ENCODE results near the gene MOB4.

MOB4 gene

DNA sequence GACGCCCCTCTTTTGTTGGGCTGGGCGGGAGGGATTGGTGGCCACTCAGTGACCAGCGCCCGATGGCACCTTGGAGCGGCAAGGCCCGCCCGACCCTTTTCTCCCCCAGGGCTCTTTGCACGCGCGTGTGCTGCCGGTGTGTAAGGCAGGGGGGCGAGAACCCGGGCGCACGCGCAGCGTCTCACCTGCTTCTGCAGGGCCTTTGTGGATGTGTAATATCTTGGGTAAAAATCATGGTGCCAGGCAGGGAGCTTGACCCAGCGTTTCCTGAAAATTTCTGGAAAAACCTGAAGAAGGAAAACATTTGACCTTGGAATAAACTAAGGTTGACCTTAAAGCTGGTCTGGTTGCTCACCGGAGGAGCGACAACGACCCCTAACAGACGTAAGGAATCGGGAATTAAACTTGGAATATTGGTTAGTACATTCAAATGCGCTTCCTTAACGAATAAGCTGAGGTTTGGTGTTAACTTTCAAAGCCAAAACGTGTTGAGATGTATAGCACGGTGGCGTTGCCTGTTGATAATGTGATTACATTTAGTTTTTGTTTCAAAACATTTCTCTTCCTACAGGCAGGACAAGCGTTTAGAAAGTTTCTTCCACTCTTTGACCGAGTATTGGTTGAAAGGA lies 15.2 kb upstream of the MOB4 start:
- DNase-seq (ENCODE audit: low read depth, low spot score) = no peak

DNA sequence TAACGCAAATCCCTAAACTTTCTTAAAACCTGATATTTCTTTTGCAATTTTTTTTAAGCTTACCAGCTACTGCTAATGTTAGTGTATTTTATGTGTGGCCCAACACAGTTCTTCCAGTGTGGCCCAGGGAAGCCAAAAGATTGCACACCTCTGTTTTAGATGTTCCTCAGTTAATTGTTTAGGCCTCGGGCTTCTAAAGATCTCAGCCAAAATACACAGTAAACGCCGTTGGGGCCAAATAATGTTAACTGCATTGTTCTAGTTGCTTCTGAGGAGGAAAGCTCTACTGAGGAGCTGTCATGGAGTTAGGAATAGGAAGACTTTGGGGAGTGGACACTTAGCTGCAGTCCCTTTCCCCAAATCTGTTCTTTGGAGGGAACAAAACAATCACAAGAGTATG lies 13.7 kb upstream of the MOB4 start:
- no peaks in the 10 kb centered on the region for H3K27me3 ChIP-seq (ENCODE audit: insufficient read depth, insufficient read length)
- no peaks in the 10 kb centered on the region for H3K4me1 ChIP-seq (ENCODE audit: insufficient read depth, insufficient read length)
- peak overlapping the region; percentile 65 for H3K9ac ChIP-seq (ENCODE audit: insufficient read length, low read depth)
- peak overlapping the region; percentile 94 for H3K4me3 ChIP-seq (ENCODE audit: insufficient read length, low read depth)
- H3K9me3 ChIP-seq (ENCODE audit: insufficient read depth, low read length) = no peaks in the 10 kb centered on the region
- TF ChIP-seq SUZ12 (IDR thresholded peaks at IDR 0.05; ENCODE audit: extremely low read depth, insufficient read depth, insufficient read length) (no peak), ZNF274 (IDR thresholded peaks at IDR 0.05; ENCODE audit: low read depth, low read length) (no peak), YY1 (IDR thresholded peaks at IDR 0.05; ENCODE audit: insufficient read depth, insufficient read length) (no peak)
- DNase-seq (ENCODE audit: low read depth, low spot score) = no peak
- peaks cover 84% of the 10 kb centered on the region for H3K36me3 ChIP-seq (ENCODE audit: insufficient read depth, insufficient read length, low read length)

More for the DNA sequence above, 15.2 kb upstream of the MOB4 start:
- Histone ChIP-seq H3K27me3 (ENCODE audit: insufficient read depth, insufficient read length) (no peaks in the 10 kb centered on the region), H3K9ac (ENCODE audit: insufficient read length, low read depth) (peak overlapping the region; percentile 98), H3K36me3 (ENCODE audit: insufficient read depth, insufficient read length, low read length) (peaks cover 87% of the 10 kb centered on the region), H3K9me3 (ENCODE audit: insufficient read depth, low read length) (no peaks in the 10 kb centered on the region), H3K4me1 (ENCODE audit: insufficient read depth, insufficient read length) (no peaks in the 10 kb centered on the region), H3K4me3 (ENCODE audit: insufficient read length, low read depth) (peak overlapping the region; percentile 94)
- no peak for TF ChIP-seq YY1 (IDR thresholded peaks at IDR 0.05; ENCODE audit: insufficient read depth, insufficient read length)
- TF ChIP-seq ZNF274 (IDR thresholded peaks at IDR 0.05; ENCODE audit: low read depth, low read length) = no peak
- TF ChIP-seq SUZ12 (IDR thresholded peaks at IDR 0.05; ENCODE audit: extremely low read depth, insufficient read depth, insufficient read length) = no peak

DNA sequence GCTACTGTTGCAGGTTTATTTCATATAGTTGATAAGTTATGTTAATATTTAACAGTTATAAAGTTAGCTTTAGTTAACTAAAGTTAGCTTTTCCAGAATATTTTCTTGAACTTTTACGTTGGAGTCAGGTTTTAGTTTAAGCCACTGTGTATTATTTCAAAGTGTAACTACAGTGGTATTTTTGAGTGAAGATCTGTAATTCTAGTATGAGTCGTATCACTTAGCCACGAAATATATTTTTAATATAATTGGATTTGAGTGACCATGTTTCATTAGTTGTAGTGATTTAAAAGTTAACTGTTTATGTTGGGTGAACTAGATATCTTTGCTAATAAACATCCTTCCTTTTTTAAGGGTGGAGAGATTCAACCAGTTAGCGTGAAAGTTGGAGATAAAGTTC lies 13.2 kb upstream of the MOB4 start:
- Histone ChIP-seq H3K27me3 (ENCODE audit: insufficient read depth, insufficient read length) (no peaks in the 10 kb centered on the region), H3K9me3 (ENCODE audit: insufficient read depth, low read length) (no peaks in the 10 kb centered on the region), H3K4me1 (ENCODE audit: insufficient read depth, insufficient read length) (no peaks in the 10 kb centered on the region), H3K36me3 (ENCODE audit: insufficient read depth, insufficient read length, low read length) (peaks cover 79% of the 10 kb centered on the region), H3K9ac (ENCODE audit: insufficient read length, low read depth) (no peak overlapping the region), H3K4me3 (ENCODE audit: insufficient read length, low read depth) (peak overlapping the region; percentile 94)
- DNase-seq (ENCODE audit: low read depth, low spot score) = no peak
- TF ChIP-seq SUZ12 (IDR thresholded peaks at IDR 0.05; ENCODE audit: extremely low read depth, insufficient read depth, insufficient read length) (no peak), YY1 (IDR thresholded peaks at IDR 0.05; ENCODE audit: insufficient read depth, insufficient read length) (no peak), ZNF274 (IDR thresholded peaks at IDR 0.05; ENCODE audit: low read depth, low read length) (no peak)

DNA sequence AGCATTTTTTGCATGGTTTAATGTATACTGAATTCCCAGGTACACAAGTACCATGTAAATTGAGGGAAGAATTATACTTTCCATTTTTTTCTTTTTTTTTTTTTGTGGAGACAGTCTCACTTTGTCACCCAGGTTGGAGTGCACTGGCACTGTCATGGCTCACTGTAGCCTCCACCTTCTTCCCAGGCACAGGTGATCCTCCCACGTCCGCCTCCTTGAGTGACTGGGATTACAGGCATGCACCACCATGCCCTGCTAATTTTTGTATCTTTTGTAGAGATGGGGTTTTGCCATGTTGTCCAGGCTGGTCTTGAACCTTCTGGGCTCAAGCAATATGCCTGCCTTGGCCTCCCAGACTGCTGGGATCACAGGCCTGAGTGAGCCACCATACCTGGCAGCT lies 11.9 kb upstream of the MOB4 start:
- Histone ChIP-seq H3K9me3 (ENCODE audit: insufficient read depth, low read length) (no peaks in the 10 kb centered on the region), H3K36me3 (ENCODE audit: insufficient read depth, insufficient read length, low read length) (peaks cover 71% of the 10 kb centered on the region), H3K27me3 (ENCODE audit: insufficient read depth, insufficient read length) (no peaks in the 10 kb centered on the region), H3K4me1 (ENCODE audit: insufficient read depth, insufficient read length) (no peaks in the 10 kb centered on the region), H3K4me3 (ENCODE audit: insufficient read length, low read depth) (no peak overlapping the region), H3K9ac (ENCODE audit: insufficient read length, low read depth) (no peak overlapping the region)
- no peak for DNase-seq (ENCODE audit: low read depth, low spot score)
- TF ChIP-seq YY1 (IDR thresholded peaks at IDR 0.05; ENCODE audit: insufficient read depth, insufficient read length) = no peak
- no peak for TF ChIP-seq ZNF274 (IDR thresholded peaks at IDR 0.05; ENCODE audit: low read depth, low read length)
- no peak for TF ChIP-seq SUZ12 (IDR thresholded peaks at IDR 0.05; ENCODE audit: extremely low read depth, insufficient read depth, insufficient read length)

DNA sequence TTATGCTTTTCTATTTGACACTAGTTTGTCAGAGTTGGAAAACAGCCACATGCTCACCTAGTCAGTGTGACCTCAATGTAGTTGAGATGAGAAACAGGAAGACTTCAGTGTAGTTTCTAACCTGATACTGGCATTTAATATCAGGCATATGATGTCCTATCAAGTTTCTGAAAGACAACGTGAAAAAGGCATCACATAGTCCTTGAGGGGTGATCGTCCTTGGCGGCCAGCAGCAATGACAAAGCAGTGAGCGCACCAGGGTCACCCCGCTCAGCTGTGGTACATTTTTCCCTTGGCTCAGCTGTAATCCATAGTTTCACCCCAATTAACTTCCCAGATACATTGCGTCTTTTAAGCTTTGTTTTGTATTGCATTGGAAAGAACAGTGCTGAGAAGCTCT lies 11.4 kb upstream of the MOB4 start:
- Histone ChIP-seq H3K9ac (ENCODE audit: insufficient read length, low read depth) (no peak overlapping the region), H3K27me3 (ENCODE audit: insufficient read depth, insufficient read length) (no peaks in the 10 kb centered on the region), H3K9me3 (ENCODE audit: insufficient read depth, low read length) (no peaks in the 10 kb centered on the region), H3K4me3 (ENCODE audit: insufficient read length, low read depth) (no peak overlapping the region), H3K36me3 (ENCODE audit: insufficient read depth, insufficient read length, low read length) (peaks cover 70% of the 10 kb centered on the region), H3K4me1 (ENCODE audit: insufficient read depth, insufficient read length) (no peaks in the 10 kb centered on the region)
- no peak for TF ChIP-seq YY1 (IDR thresholded peaks at IDR 0.05; ENCODE audit: insufficient read depth, insufficient read length)
- no peak for TF ChIP-seq SUZ12 (IDR thresholded peaks at IDR 0.05; ENCODE audit: extremely low read depth, insufficient read depth, insufficient read length)
- TF ChIP-seq ZNF274 (IDR thresholded peaks at IDR 0.05; ENCODE audit: low read depth, low read length) = no peak
- no peak for DNase-seq (ENCODE audit: low read depth, low spot score)

DNA sequence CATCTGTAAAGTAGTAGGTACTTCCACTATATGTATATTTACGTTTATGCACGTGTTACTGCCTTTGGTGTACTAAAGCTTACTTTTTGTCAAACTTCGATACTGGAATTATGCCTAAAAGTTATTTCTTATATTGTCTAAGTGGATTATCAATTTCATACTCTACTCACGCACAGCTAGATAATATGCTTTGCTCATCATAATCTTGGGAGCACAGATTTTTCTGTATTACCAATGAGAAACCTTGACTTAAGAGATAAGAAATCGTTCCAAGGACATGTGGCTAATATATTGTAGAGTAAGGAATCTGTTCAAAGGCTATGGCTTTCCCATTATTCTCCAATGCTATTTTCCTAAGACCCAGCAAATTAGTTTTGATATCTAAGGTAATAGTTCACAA lies 9.2 kb upstream of the MOB4 start:
- peaks cover 70% of the 10 kb centered on the region for H3K36me3 ChIP-seq (ENCODE audit: insufficient read depth, insufficient read length, low read length)
- DNase-seq (ENCODE audit: low read depth, low spot score) = no peak
- no peaks in the 10 kb centered on the region for H3K9me3 ChIP-seq (ENCODE audit: insufficient read depth, low read length)
- no peaks in the 10 kb centered on the region for H3K4me1 ChIP-seq (ENCODE audit: insufficient read depth, insufficient read length)
- no peaks in the 10 kb centered on the region for H3K27me3 ChIP-seq (ENCODE audit: insufficient read depth, insufficient read length)
- TF ChIP-seq SUZ12 (IDR thresholded peaks at IDR 0.05; ENCODE audit: extremely low read depth, insufficient read depth, insufficient read length) = no peak
- no peak for TF ChIP-seq YY1 (IDR thresholded peaks at IDR 0.05; ENCODE audit: insufficient read depth, insufficient read length)
- no peak for TF ChIP-seq ZNF274 (IDR thresholded peaks at IDR 0.05; ENCODE audit: low read depth, low read length)
- H3K9ac ChIP-seq (ENCODE audit: insufficient read length, low read depth) = no peak overlapping the region
- no peak overlapping the region for H3K4me3 ChIP-seq (ENCODE audit: insufficient read length, low read depth)

DNA sequence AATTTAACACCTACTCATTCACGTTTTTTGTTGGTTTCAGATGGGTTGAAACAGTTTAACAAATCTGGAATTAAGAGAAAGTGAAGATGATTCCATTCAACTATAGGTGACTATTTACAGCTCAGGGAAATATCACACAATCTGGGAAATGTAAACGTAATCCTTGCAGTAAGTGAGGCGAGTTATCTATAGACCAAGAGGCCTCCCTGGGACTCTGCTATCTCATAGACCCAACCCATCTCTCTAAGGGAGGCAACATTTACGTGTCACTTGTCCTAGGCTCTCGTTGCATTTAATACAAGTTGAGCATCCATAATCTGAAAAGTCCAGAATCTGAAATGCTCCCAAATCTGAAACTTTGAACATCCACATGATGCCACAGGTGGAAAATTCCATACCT lies 2.0 kb upstream of the MOB4 start:
- Histone ChIP-seq H3K4me3 (ENCODE audit: insufficient read length, low read depth) (no peak overlapping the region), H3K4me1 (ENCODE audit: insufficient read depth, insufficient read length) (no peaks in the 10 kb centered on the region), H3K27me3 (ENCODE audit: insufficient read depth, insufficient read length) (no peaks in the 10 kb centered on the region), H3K9ac (ENCODE audit: insufficient read length, low read depth) (no peak overlapping the region), H3K36me3 (ENCODE audit: insufficient read depth, insufficient read length, low read length) (peaks cover 14% of the 10 kb centered on the region), H3K9me3 (ENCODE audit: insufficient read depth, low read length) (no peaks in the 10 kb centered on the region)
- TF ChIP-seq YY1 (IDR thresholded peaks at IDR 0.05; ENCODE audit: insufficient read depth, insufficient read length) (no peak), SUZ12 (IDR thresholded peaks at IDR 0.05; ENCODE audit: extremely low read depth, insufficient read depth, insufficient read length) (no peak), ZNF274 (IDR thresholded peaks at IDR 0.05; ENCODE audit: low read depth, low read length) (no peak)
- no peak for DNase-seq (ENCODE audit: low read depth, low spot score)

All from NT2/D1 (cell line).